ENCODE measurements around the gene NKX2-4.

Gene NKX2-4

GRCh38 chr20:21358737-21359136 lies 38.6 kb downstream of the NKX2-4 start:
- DNase-seq: peak in 1 of 2 experiments; percentile 12

DNA sequence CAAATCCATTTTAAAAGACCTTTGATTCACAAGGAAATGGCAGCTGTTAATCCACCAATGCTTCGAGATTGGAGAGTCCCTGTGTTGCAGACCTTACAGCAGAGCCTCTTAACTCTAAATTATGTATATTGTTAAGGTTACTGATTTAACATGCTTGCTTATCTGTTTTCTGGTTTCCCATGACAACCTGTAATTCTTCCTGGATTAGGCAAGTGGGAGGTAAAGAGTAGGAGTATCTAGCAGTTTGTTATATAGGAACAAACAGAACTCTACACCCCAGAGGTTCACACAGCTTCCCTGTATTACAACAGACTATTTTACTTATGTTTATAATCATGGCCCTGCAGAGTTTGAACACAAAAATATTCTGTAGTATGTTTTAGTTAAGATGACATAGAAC lies 39.5 kb downstream of the NKX2-4 start:
- peak in 1 of 2 experiments; percentile 38 for DNase-seq

DNA sequence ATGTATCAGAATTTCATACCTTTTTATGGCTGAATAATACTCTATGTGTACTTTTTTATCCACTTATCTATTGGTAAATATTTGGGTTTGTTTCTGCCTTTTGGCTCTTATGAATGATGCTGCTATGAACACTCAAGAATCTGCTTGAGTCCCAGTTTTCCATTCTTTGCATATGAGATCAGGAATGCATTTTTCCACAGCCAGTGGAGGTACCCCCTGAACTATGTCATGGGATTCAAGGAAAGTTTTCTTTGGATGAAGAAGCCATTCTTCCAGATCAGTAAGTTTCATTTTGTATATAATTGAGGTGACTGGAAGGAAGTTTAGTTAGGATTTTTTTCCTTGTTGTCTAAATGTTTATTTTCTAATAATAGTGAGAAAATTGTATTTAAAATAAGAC lies 40.9 kb downstream of the NKX2-4 start:
- DNase-seq: no peak

GRCh38 chr20:21355981-21356380 lies 41.3 kb downstream of the NKX2-4 start:
- no peak for DNase-seq

DNA sequence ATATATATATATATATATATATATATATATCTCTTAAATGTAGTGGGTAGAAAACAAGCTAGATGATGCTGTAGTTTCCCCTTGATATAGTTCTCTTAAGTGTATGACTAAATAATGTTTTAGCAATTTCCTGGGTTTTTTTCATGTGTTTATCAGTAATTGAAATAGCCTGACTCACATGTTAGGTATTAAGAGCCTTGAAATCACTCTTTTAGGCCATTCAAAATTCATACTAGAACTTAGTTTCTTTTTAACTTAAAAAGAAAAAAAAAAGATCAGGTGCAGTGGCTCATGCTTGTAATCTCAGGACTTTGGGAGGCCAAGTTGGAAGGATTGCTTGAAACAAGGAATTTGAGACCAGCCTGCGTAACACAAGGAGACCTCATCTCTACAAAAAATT lies 44.1 kb downstream of the NKX2-4 start:
- no peak for DNase-seq

GRCh38 chr20:21352703-21353102 lies 44.6 kb downstream of the NKX2-4 start:
- DNase-seq: no peak
